ENCODE measurements around the gene KASH5. TPM values are rescaled to one million over a fixed set of nuclear protein-coding genes. Genes with fewer than 3 reads are reported as not detected.

The KASH5 gene
- total and polyA plus RNA-seq, 2 of the 8 experiments (the other 6 are each of a cell fraction or from before 2014, with no cell fraction given), result 0.05 to 0.19 TPM

GRCh38 chr19:49442354-49442753 is 54.3 kb downstream of the KASH5 start:
- H2BK15ac ChIP-seq (ENCODE audit: low read length), result no peak overlapping the region
- no peak overlapping the region for H3K23ac ChIP-seq (ENCODE audit: insufficient read length)
- no peaks in the 10 kb centered on the region for H3K9me3 ChIP-seq (ENCODE audit: insufficient read depth in 2 of 2, low read depth in 1 of 2, low read length in 1 of 2)
- no peaks in the 10 kb centered on the region for H3K79me1 ChIP-seq (ENCODE audit: low read depth, low read length)
- H3K56ac ChIP-seq (replicated peaks; ENCODE audit: insufficient read length, low read depth, low read length), result no peak overlapping the region
- DNase-seq (ENCODE audit: low read depth in 1 of 2, low spot score in 2 of 2) (no peak), FAIRE-seq (peak; percentile 68)
- no peak overlapping the region; the same call in none of the 2 replicates for H3K18ac ChIP-seq (ENCODE audit: extremely low read depth, low read length)
- peak overlapping the region; percentile 36 to 57 (median 44); a peak in 6 of 8 replicates for H3K4me3 ChIP-seq (ENCODE audit: extremely low read depth in 1 of 4, insufficient read depth in 2 of 4, low read depth in 3 of 4, low read length in 4 of 4)
- H2AK5ac ChIP-seq (ENCODE audit: low read depth, low read length), result no peak overlapping the region
- no peak overlapping the region for H4K8ac ChIP-seq (ENCODE audit: extremely low read depth, insufficient read depth, low read length)
- ChIA-PET POLR2A (ENCODE audit: partially characterized antibody) (interaction anchor here (1.0 to 4.1 kb wide), 7 partner anchors 8 to 235 kb away, joined by 3 to 13 read pairs (median 3); partner anchors contain the start of genes ALDH16A1, PIH1D1 and PRMT1), CTCF (ENCODE audit: partially characterized antibody) (interaction anchor here (0.9 to 7.9 kb wide), 14 partner anchors 12 to 716 kb away, joined by 3 to 88 read pairs (median 4); partner anchors contain the start of genes GFY and PTH2)
- peak overlapping the region; percentile 53 to 73 for H3K4me2 ChIP-seq (ENCODE audit: insufficient read depth in 1 of 2, low read depth in 2 of 2, low read length in 2 of 2)
- H4K5ac ChIP-seq (ENCODE audit: insufficient read length, low read depth, low read length), result no peak overlapping the region
- no peak overlapping the region for H3K4ac ChIP-seq (replicated peaks; ENCODE audit: insufficient read length, low read depth, low read length)
- H2BK20ac ChIP-seq (ENCODE audit: low read length), result no peak overlapping the region
- peaks cover 3 to 6% of the 10 kb centered on the region in 2 experiments for H4K20me1 ChIP-seq (replicated peaks in 1 of 2; ENCODE audit: control insufficient read depth in 1 of 2, insufficient read depth in 2 of 2, low read length in 2 of 2)
- no peaks in the 10 kb centered on the region for H3K79me2 ChIP-seq (ENCODE audit: control insufficient read depth in 1 of 2, insufficient read depth in 2 of 2, low read length in 2 of 2)
- no peak overlapping the region for H4K91ac ChIP-seq (replicated peaks; ENCODE audit: insufficient read length, low read length)
- 0% methylated on average over 6 of the region's 11 CpGs; no CpG with 5 or more reads in 1 of the 2 experiments for WGBS, 2 experiments (ENCODE audit: extremely low coverage in 1 of 2, insufficient coverage in 1 of 2, insufficient read length in 1 of 2, insufficient replicate concordance in 2 of 2, low coverage in 1 of 2, low lambda C conversion rate in 2 of 2, missing lambda C conversion rate in 1 of 2)
- peaks cover 0 to 7% (median 4%) of the 10 kb centered on the region in 4 experiments; a peak in 4 of 7 replicates for H3K4me1 ChIP-seq (replicated peaks in 1 of 4; ENCODE audit: control insufficient read depth in 3 of 4, insufficient read depth in 4 of 4, low read length in 3 of 4)
- no peak overlapping the region for H2BK120ac ChIP-seq (replicated peaks; ENCODE audit: low read depth, low read length)
- peaks cover 20 to 37% (median 35%) of the 10 kb centered on the region in 4 experiments for H3K27me3 ChIP-seq (replicated peaks in 1 of 4; ENCODE audit: control insufficient read depth in 3 of 4, extremely low read depth in 1 of 4, insufficient read depth in 3 of 4, low read length in 3 of 4)
- H3K9ac ChIP-seq (replicated peaks in 1 of 4; ENCODE audit: extremely low read depth in 1 of 4, low read depth in 3 of 4, low read length in 3 of 4), result 0 out of 7 replicates have a peak overlapping the region, but pooled peaks of 1 of the 4 experiments have one; percentile 13
- H3K27ac ChIP-seq (ENCODE audit: low read depth, low read length), result no peak overlapping the region
- H3K14ac ChIP-seq (ENCODE audit: insufficient read length), result no peak overlapping the region
- peaks cover 18% of the 10 kb centered on the region; the same call in 1 of the 2 replicates for H3K23me2 ChIP-seq (ENCODE audit: low read depth, low read length)
- peak overlapping the region; percentile 55; the same call in 1 of the 2 replicates for H2BK5ac ChIP-seq (ENCODE audit: low read depth, low read length)
- H2BK12ac ChIP-seq (ENCODE audit: low read depth, low read length), result peak overlapping the region; percentile 63; the same call in 1 of the 2 replicates
- H3K36me3 ChIP-seq (ENCODE audit: control insufficient read depth in 2 of 4, insufficient read depth in 4 of 4, low read length in 3 of 4), result peaks cover 5 to 9% (median 7%) of the 10 kb centered on the region in 4 experiments; a peak in 6 of 8 replicates
- peak overlapping the region; percentile 95; the same call in 1 of the 2 replicates for H2AFZ ChIP-seq (ENCODE audit: low read length)
- TF ChIP-seq CTCF (IDR thresholded peaks at IDR 0.05; ENCODE audit: control extremely low read depth in 1 of 3, insufficient read depth in 1 of 3, low read depth in 1 of 3, low read length in 3 of 3) (no peak; a peak in 1 of 4 replicates), YY1 (IDR thresholded peaks at IDR 0.05; ENCODE audit: low read depth, low read length) (no peak), GTF2F1 (IDR thresholded peaks at IDR 0.05; ENCODE audit: borderline replicate concordance, low read depth, low read length) (no peak), NRF1 (IDR thresholded peaks at IDR 0.05; ENCODE audit: low read depth, low read length) (no peak), SIX5 (IDR thresholded peaks at IDR 0.05; ENCODE audit: low read depth, low read length) (no peak), HDAC6 (IDR thresholded peaks at IDR 0.05; ENCODE audit: low read depth, low read length) (no peak), MAX (IDR thresholded peaks at IDR 0.05) (no peak), TAF1 (IDR thresholded peaks at IDR 0.05; ENCODE audit: low read depth, low read length) (no peak), SRF (IDR thresholded peaks at IDR 0.05; ENCODE audit: low read depth, low read length) (no peak), MAFK (IDR thresholded peaks at IDR 0.05; ENCODE audit: low read depth, low read length) (no peak), BACH1 (IDR thresholded peaks at IDR 0.05; ENCODE audit: low read length) (no peak)
